GM23248 (cell line): ENCODE measurements around the gene STRIT1.

Experiments
- EZH2 ChIP-seq: fragments of 200-600 bp; sonication (generic); IDR thresholded peaks from 2 replicates; pipeline ENCODE4 v1.6.1; 2018; ENCODE audit warnings: antibody characterized with exemption, mild to moderate bottlenecking; ENCODE audit not compliant: insufficient read depth, poor library complexity, severe bottlenecking
- EZH2phosphoT487 ChIP-seq: fragments of 200-600 bp; sonication (generic); IDR thresholded peaks from 2 replicates; pipeline ENCODE4 v1.6.1; 2018; ENCODE audit warnings: antibody characterized with exemption, moderate library complexity, mild to moderate bottlenecking, low read depth; ENCODE audit not compliant: insufficient read depth

DNA sequence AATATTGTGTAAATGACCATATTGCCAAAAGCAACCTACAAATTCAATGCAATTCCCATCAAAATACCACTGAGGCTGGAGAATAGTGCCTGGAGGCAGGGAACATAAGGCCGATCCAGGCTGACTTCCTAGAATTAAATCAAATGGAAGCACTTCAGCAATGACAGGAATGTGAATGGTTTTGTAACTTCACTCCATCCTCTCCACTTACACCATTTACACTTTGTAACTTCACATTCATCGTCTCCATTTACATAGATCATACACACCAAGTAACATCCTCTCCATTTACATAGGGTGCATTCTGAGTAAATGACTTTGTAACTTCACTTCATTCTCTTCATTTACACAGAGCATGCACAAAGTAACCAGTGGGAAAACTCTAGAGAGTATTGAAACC lies 11.6 kb downstream of the STRIT1 start:
- TF ChIP-seq EZH2: no peak
- no peak for TF ChIP-seq EZH2phosphoT487
